SK-N-SH treated with all-trans-retinoic acid at 6 μM for 48 hours (cell line): ENCODE data around the gene KRTAP5-3.
A peak's percentile ranks its signal among the peaks of the same experiment; 100 is the strongest.

Experiments used
- ATAC-seq: fragments of 200-7000 bp; cut with Tn5 transposase; 3 replicates; pipeline ENCODE4 v1.9.1; 2020; ENCODE audit warnings: mild to moderate bottlenecking, moderate library complexity
- ARNTL ChIP-seq: fragments of 450-650 bp; formaldehyde crosslinking; IDR thresholded peaks from 2 replicates; pipeline ENCODE4 v1.5.0; 2020; ENCODE audit warnings: low read depth, mild to moderate bottlenecking, moderate library complexity, borderline replicate concordance
- BACH2 ChIP-seq: fragments of 250-450 bp; sonication (Bioruptor Pico); IDR thresholded peaks from 2 replicates; pipeline ENCODE4 v1.9.0; 2021; ENCODE audit warnings: mild to moderate bottlenecking, borderline replicate concordance
- CSDC2 ChIP-seq: fragments of 250-450 bp; sonication (Bioruptor Pico); IDR thresholded peaks from 2 replicates; pipeline ENCODE4 v1.5.0; 2020; ENCODE audit warnings: mild to moderate bottlenecking, moderate library complexity
- CSRNP3 ChIP-seq: fragments of 250-450 bp; sonication (Bioruptor Pico); IDR thresholded peaks from 2 replicates; pipeline ENCODE4 v1.5.1; 2021; ENCODE audit warnings: mild to moderate bottlenecking, moderate library complexity
- ISL1 ChIP-seq: fragments of 250-450 bp; sonication (Bioruptor Pico); IDR thresholded peaks from 2 replicates; pipeline ENCODE4 v2.1.2; 2022; ENCODE audit warnings: mild to moderate bottlenecking, moderate library complexity
- OSR1 ChIP-seq: fragments of 250-450 bp; sonication (Bioruptor Pico); IDR thresholded peaks from 2 replicates; pipeline ENCODE4 v1.8.0; 2022; ENCODE audit warnings: moderate library complexity, mild to moderate bottlenecking, inconsistent platforms
- PATZ1 ChIP-seq: fragments of 250-450 bp; sonication (Bioruptor Pico); IDR thresholded peaks from 2 replicates; pipeline ENCODE4 v1.8.0; 2020; ENCODE audit warnings: mild to moderate bottlenecking, moderate library complexity, borderline replicate concordance
- PPARA ChIP-seq: fragments of 250-450 bp; sonication (Bioruptor Pico); IDR thresholded peaks from 2 replicates; pipeline ENCODE4 v1.5.0; 2020; ENCODE audit warnings: mild to moderate bottlenecking, borderline replicate concordance
- RARB ChIP-seq: fragments of 250-450 bp; sonication (Bioruptor Pico); IDR thresholded peaks from 2 replicates; pipeline ENCODE4 v1.8.0; 2021; ENCODE audit warnings: mild to moderate bottlenecking, moderate library complexity
- SNAI2 ChIP-seq: fragments of 250-450 bp; sonication (Bioruptor Pico); IDR thresholded peaks from 2 replicates; pipeline ENCODE4 v1.5.0; 2020; ENCODE audit warnings: mild to moderate bottlenecking, moderate library complexity
- TCF4 ChIP-seq: fragments of 250-450 bp; sonication (Bioruptor Pico); IDR thresholded peaks from 2 replicates; pipeline ENCODE4 v1.8.0; 2021; ENCODE audit warnings: mild to moderate bottlenecking, moderate library complexity, borderline replicate concordance
- TOX ChIP-seq: fragments of 250-450 bp; sonication (Bioruptor Pico); IDR thresholded peaks from 2 replicates; pipeline ENCODE4 v1.8.0; 2021; ENCODE audit warnings: mild to moderate bottlenecking, moderate library complexity, borderline replicate concordance
- TSHZ2 ChIP-seq: fragments of 250-450 bp; sonication (Bioruptor Pico); IDR thresholded peaks from 2 replicates; pipeline ENCODE4 v1.5.0; 2020; ENCODE audit warnings: mild to moderate bottlenecking, moderate library complexity
- ZC3H10 ChIP-seq: fragments of 250-450 bp; sonication (Bioruptor Pico); IDR thresholded peaks from 2 replicates; pipeline ENCODE4 v1.5.1; 2021; ENCODE audit warnings: mild to moderate bottlenecking, moderate library complexity
- ZFP3 ChIP-seq: fragments of 250-450 bp; sonication (Bioruptor Pico); IDR thresholded peaks from 2 replicates; pipeline ENCODE4 v1.5.0; 2020; ENCODE audit warnings: mild to moderate bottlenecking, moderate library complexity
- ZNF565 ChIP-seq: fragments of 450-650 bp; formaldehyde crosslinking; conservative IDR thresholded peaks from 2 replicates; pipeline ENCODE4 v1.5.0; 2020; ENCODE audit warnings: low read depth, mild to moderate bottlenecking, moderate library complexity

The KRTAP5-3 gene

GRCh38 chr11:1641096-1641495 lies 32.8 kb upstream of the KRTAP5-3 start:
- TF ChIP-seq PATZ1 (CRISPR knock-in tag) (no peak), ZC3H10 (CRISPR knock-in tag) (no peak), PPARA (CRISPR knock-in tag) (no peak), CSRNP3 (CRISPR knock-in tag) (no peak), ISL1 (CRISPR knock-in tag) (no peak), RARB (CRISPR knock-in tag) (no peak), ZFP3 (CRISPR knock-in tag) (no peak), OSR1 (CRISPR knock-in tag) (no peak), SNAI2 (CRISPR knock-in tag) (no peak)
- TF ChIP-seq, all 23 proteins: peak for 0
- ATAC-seq = no peak

GRCh38 chr11:1640076-1640946 lies 32.0 kb upstream of the KRTAP5-3 start:
- TF ChIP-seq CSDC2 (CRISPR knock-in tag) (no peak), SNAI2 (CRISPR knock-in tag) (no peak), BACH2 (CRISPR knock-in tag) (no peak), PPARA (CRISPR knock-in tag) (no peak), ARNTL (CRISPR knock-in tag) (no peak), TOX (CRISPR knock-in tag) (no peak)
- peak; percentile 88 for ATAC-seq

GRCh38 chr11:1639666-1640065 lies 31.4 kb upstream of the KRTAP5-3 start:
- no peak for TF ChIP-seq PATZ1 (CRISPR knock-in tag)
- no peak for TF ChIP-seq ISL1 (CRISPR knock-in tag)
- TF ChIP-seq ZFP3 (CRISPR knock-in tag) = no peak
- no peak for ATAC-seq

GRCh38 chr11:1639102-1639620 lies 30.9 kb upstream of the KRTAP5-3 start:
- TF ChIP-seq ZC3H10 (CRISPR knock-in tag) (no peak), OSR1 (CRISPR knock-in tag) (no peak), CSDC2 (CRISPR knock-in tag) (no peak), TCF4 (CRISPR knock-in tag) (peak; percentile 66; the same call in 1 of the 2 replicates), PPARA (CRISPR knock-in tag) (no peak), TSHZ2 (CRISPR knock-in tag) (no peak), ZNF565 (no peak)
- TF ChIP-seq, all 23 proteins: peak for 1
- ATAC-seq = peak; percentile 58
